Spleen (tissue), 11 donors: ENCODE measurements around the gene EPHB4. TPM values are rescaled to one million over a fixed set of nuclear protein-coding genes. Genes with fewer than 3 reads are reported as not detected.
A peak's percentile ranks its signal among the peaks of the same experiment; 100 is the strongest.

ENCODE experiments used
- DNase-seq: peaks from one replicate; pipeline ENCODE4 v3.0.0-alpha.2; 2020
- H3K27ac ChIP-seq, 8 donors: fragments of 200-600 bp; sonication (generic) in 7 of 8; 1 replicate in 4 of 8; 2 replicates in 4 of 8; pipeline versions ENCODE4 v1.5.0 to v1.8.0; 2016 to 2021; ENCODE audit warnings: inconsistent platforms in 4 of 8, mild to moderate bottlenecking in 4 of 8, moderate library complexity in 1 of 8
- H3K27me3 ChIP-seq, 7 donors: fragments of 200-600 bp; sonication (generic) in 6 of 7; replicated peaks in 1 of 7; 1 replicate in 4 of 7; 2 replicates in 3 of 7; pipeline versions ENCODE4 v1.5.0 to v1.8.0; 2016 to 2021; ENCODE audit warnings: inconsistent platforms in 3 of 7, mild to moderate bottlenecking in 1 of 7
- H3K36me3 ChIP-seq, 6 donors: fragments of 200-600 bp; sonication (generic) in 5 of 6; 1 replicate in 4 of 6; 2 replicates in 2 of 6; pipeline versions ENCODE4 v1.5.0 to v1.8.0; 2016 to 2021; ENCODE audit warnings: inconsistent platforms in 2 of 6
- H3K4me1 ChIP-seq, 6 donors: fragments of 200-600 bp; sonication (generic) in 5 of 6; 1 replicate in 3 of 6; 2 replicates in 3 of 6; pipeline versions ENCODE4 v1.5.0 to v1.8.0; 2016 to 2021; ENCODE audit warnings: inconsistent platforms in 3 of 6
- H3K4me3 ChIP-seq, 8 donors: fragments of 200-600 bp; sonication (generic) in 7 of 8; 1 replicate in 4 of 8; 2 replicates in 4 of 8; pipeline versions ENCODE4 v1.5.0 to v1.8.0; 2016 to 2021; ENCODE audit warnings: inconsistent platforms in 4 of 8, mild to moderate bottlenecking in 4 of 8, moderate library complexity in 2 of 8
- H3K9me3 ChIP-seq, 8 donors: fragments of 200-600 bp; sonication (generic) in 7 of 8; 1 replicate in 4 of 8; 2 replicates in 4 of 8; pipeline versions ENCODE4 v1.5.0 to v1.8.0; 2016 to 2021; ENCODE audit warnings: inconsistent platforms in 4 of 8
- POLR2A ChIP-seq, 3 donors: fragments of 450-650 bp; IDR thresholded peaks; one replicate each; pipeline ENCODE4 v1.5.1; 2017; ENCODE audit warnings: antibody characterized with exemption in 3 of 3, mild to moderate bottlenecking in 1 of 3
- POLR2AphosphoS5 ChIP-seq, 3 donors: sonication (generic); formaldehyde crosslinking; IDR thresholded peaks; one replicate each; pipeline ENCODE4 v1.5.1; 2017; ENCODE audit warnings: antibody characterized with exemption in 3 of 3
- WGBS, 5 donors: extraction: QIAGEN DNeasy Blood & Tissue Kit in 3 of 5; methylation state at CpG; one replicate each; pipeline versions ENCODE4 v1.1.5 to v1.1.7; 2013 to 2018; 5-methylcytosine and 5-hydroxymethylcytosine counted together
- intact Hi-C: fragments of 100-400 bp; cut with DNase I; formaldehyde crosslinking; loops from one replicate; pipeline ENCODE4 v1.15.0; 2023; ENCODE audit warnings: low total_unique reads
- polyA plus RNA-seq, 3 donors: library from polyadenylated mRNA; stranded (reverse); fragments of 200-250 nt; gene quantifications; one replicate each; pipeline ENCODE4 v1.2.1, GENCODE V29; 2013
- total RNA-seq, 7 donors: library from RNA; depleted of rRNA in 3 of 7; stranded (reverse); fragments of >200 nt in 3 of 7; fragmentation: NEBNext Ultra II Directional in 4 of 7; extraction: Animal tissue kit (Norgen Biotek cat#: 25700) in 4 of 7; gene quantifications; one replicate each; pipeline versions ENCODE4 v1.1.0 to v1.2.1, GENCODE V29; 2016 to 2021
- TF ChIP-seq, protein P1 (sequence below), 11 experiments: fragments of 200-600 bp in 7 of 11; fragments of 450-650 bp in 4 of 11; sonication (generic) in 4 of 11; IDR thresholded peaks in 8 of 11; conservative IDR thresholded peaks in 3 of 11; 1 replicate in 7 of 11; 2 replicates in 4 of 11; pipeline versions ENCODE4 v1.4.0 to v1.8.0; 2016 to 2021; ENCODE audit warnings: antibody characterized with exemption in 11 of 11, inconsistent platforms in 4 of 11, mild to moderate bottlenecking in 1 of 11
- donor health status: healthy with polysubstance abuse.
- donor health status: DM: no; HTN: no; CAD: no; lungs with moderate emphysema.
- donor health status: DM: no; HTN: no; CAD: no.
- donor health status: Bipolar disorder and iron deficiency.
- donor health status: healthy.
- donor health status: DM: no; HTN: no; CAD: no.
- donor health status: DM: yes; HTN: yes; CAD: no.

Gene EPHB4
- total and polyA plus RNA-seq, 10 donors: 14.8 to 157 (median 101) TPM

DNA sequence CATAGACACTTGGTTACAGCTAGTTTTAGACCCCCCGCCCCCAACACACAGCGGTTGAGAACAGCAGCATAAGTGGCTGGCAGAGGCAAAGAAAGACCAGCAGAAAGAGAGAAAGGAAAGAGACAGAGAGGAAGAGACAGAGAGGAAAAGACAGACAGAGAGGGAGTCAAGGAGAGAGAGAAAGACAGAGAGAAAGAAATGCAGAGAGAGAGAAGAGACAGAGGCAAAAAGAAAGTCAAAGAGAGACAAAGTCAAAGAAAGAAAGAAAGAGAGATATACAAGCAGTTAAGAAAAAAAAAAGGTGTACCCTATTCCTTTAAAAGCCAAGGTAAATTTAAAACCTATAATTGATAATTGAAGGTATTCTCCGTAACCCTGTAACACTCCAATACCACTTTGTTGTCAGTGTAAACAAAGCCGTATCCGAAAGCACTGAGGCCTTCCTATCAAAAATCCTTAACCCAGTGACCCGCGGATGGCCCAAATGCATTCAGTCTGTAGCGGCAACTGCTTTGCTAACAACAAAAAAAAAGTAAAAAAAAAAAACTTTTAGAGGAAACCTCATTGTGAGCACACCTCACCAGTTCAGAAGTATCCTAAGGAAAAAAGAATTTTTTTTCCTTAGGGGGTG, 13.3 kb upstream of the EPHB4 start:
- Histone ChIP-seq H3K27ac (peak overlapping the region in 1 of 8 donors; percentile 2), H3K27me3 (no peaks in the 10 kb centered on the region), H3K9me3 (no peaks in the 10 kb centered on the region), H3K4me1 (peaks cover 8 to 26% (median 20%) of the 10 kb centered on the region in 6 donors), H3K4me3 (no peak overlapping the region), H3K36me3 (no peaks in the 10 kb centered on the region)
- intact Hi-C loops: no loop called here
- peak; percentile 10 for DNase-seq
- TF ChIP-seq POLR2AphosphoS5 (IDR thresholded peaks at IDR 0.05): no peak
- no peak for TF ChIP-seq POLR2A (IDR thresholded peaks at IDR 0.05)
- TF ChIP-seq, protein P1, sequence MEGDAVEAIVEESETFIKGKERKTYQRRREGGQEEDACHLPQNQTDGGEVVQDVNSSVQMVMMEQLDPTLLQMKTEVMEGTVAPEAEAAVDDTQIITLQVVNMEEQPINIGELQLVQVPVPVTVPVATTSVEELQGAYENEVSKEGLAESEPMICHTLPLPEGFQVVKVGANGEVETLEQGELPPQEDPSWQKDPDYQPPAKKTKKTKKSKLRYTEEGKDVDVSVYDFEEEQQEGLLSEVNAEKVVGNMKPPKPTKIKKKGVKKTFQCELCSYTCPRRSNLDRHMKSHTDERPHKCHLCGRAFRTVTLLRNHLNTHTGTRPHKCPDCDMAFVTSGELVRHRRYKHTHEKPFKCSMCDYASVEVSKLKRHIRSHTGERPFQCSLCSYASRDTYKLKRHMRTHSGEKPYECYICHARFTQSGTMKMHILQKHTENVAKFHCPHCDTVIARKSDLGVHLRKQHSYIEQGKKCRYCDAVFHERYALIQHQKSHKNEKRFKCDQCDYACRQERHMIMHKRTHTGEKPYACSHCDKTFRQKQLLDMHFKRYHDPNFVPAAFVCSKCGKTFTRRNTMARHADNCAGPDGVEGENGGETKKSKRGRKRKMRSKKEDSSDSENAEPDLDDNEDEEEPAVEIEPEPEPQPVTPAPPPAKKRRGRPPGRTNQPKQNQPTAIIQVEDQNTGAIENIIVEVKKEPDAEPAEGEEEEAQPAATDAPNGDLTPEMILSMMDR (IDR thresholded peaks at IDR 0.05 in 8 of 11, conservative IDR thresholded peaks at IDR 0.05 in 3 of 11): no peak
- 71 to 87% (median 77%) methylated on average over 8 of the region's 8 CpGs for WGBS, 5 donors

DNA sequence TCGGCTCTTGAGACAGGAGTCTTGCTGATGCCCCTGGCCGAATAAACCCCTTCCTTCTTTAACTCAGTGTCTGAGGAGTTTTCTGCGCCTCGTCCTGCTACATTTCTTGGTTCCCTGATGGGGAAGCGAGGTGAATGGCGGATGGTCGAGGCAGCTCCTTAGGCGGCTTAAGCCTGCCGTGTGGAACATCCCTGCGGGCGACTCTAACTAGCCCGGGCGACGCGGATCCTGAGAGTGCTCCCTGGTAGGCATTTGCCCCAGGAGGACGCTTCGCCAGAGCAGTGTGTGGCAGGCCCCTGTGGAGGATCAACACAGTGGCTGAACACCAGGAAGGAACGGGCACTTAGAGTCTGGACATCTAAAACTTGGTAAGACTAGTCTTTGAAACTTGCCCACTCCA, 12.0 kb upstream of the EPHB4 start:
- intact Hi-C loops: no loop called here
- Histone ChIP-seq H3K4me1 (peaks cover 8 to 36% (median 23%) of the 10 kb centered on the region in 6 donors), H3K9me3 (no peaks in the 10 kb centered on the region), H3K36me3 (no peaks in the 10 kb centered on the region), H3K27ac (no peak overlapping the region), H3K4me3 (no peak overlapping the region), H3K27me3 (no peaks in the 10 kb centered on the region)
- TF ChIP-seq, protein P1 (IDR thresholded peaks at IDR 0.05 in 8 of 11, conservative IDR thresholded peaks at IDR 0.05 in 3 of 11): no peak
- 96 to 99% (median 96%) methylated on average over 18 of the region's 18 CpGs for WGBS, 5 donors
- DNase-seq: no peak

DNA sequence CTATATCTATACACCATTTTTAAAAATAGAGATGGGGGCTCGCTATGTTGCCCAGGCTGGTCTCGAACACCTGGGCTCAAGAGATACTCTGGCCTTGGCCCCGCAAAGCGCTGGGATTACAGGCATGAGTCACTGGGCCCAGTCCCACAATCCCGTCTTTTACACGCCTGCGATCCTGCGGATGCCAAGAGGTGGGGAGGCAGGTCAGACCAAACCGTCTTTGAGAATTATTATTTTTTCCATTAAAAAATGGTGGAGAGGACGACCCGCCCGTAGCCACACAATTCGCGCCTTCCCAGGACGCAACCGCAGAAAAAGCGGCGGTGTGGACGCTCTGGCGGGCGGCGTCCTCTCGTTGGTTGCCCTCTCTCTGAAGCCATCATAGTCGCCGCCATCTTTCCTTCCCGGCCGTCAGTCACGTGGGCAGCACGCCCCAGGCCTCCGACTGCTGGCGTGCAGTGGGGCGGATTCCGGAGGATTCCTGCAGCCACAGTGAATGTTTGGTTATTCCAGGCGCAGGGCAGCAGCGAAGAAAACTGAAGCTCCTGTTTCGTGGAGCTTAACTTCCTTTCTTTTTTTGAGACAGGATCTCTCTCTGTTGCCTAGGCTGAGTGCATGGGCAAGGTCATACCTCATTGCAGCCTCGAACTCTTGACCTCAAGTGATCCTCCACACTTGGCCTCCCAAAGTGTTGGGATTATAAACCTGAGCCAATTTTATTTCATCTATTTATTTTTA, 9.9 kb upstream of the EPHB4 start:
- TF ChIP-seq POLR2A (IDR thresholded peaks at IDR 0.05): no peak
- TF ChIP-seq, protein P1 (IDR thresholded peaks at IDR 0.05 in 8 of 11, conservative IDR thresholded peaks at IDR 0.05 in 3 of 11): peak in 2 of 11 experiments; percentile 8 to 13
- TF ChIP-seq POLR2AphosphoS5 (IDR thresholded peaks at IDR 0.05): peak; percentile 85 to 91 (median 90)
- Histone ChIP-seq H3K27ac (peak overlapping the region; percentile 49 to 88 (median 84)), H3K4me3 (peak overlapping the region; percentile 14 to 70 (median 35)), H3K36me3 (no peaks in the 10 kb centered on the region), H3K9me3 (no peaks in the 10 kb centered on the region), H3K4me1 (peaks cover 8 to 36% (median 23%) of the 10 kb centered on the region in 6 donors), H3K27me3 (no peaks in the 10 kb centered on the region)
- WGBS, 5 donors: 3 to 11% (median 7%) methylated on average over 34 to 37 of the region's 37 CpGs
- intact Hi-C loops: no loop called here
- DNase-seq: peak; percentile 97

DNA sequence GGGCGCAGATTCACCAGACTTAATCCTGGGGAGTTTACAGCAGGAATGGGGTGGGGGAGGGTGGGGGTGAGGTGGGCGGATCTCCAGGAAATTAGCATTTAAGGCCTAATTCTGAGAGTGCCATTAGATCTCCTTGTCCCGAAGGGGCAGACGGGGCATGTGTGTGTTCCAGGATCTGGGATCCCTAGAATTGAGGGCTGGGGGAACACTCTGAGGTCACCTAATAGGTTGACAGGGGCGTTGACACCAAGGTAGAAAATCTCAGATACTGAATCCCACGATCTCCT, 9.4 kb upstream of the EPHB4 start:
- intact Hi-C loops: no loop called here
- WGBS, 5 donors: 22 to 77% (median 39%) methylated on average over 6 of the region's 6 CpGs
- H3K27ac ChIP-seq: peak overlapping the region; percentile 49 to 88 (median 84)

More for the DNA sequence above, 9.4 kb upstream of the EPHB4 start:
- Histone ChIP-seq H3K4me3 (peak overlapping the region; percentile 14 to 70 (median 35)), H3K4me1 (peaks cover 8 to 36% (median 23%) of the 10 kb centered on the region in 6 donors), H3K9me3 (no peaks in the 10 kb centered on the region), H3K27me3 (no peaks in the 10 kb centered on the region), H3K36me3 (no peaks in the 10 kb centered on the region)
- DNase-seq: no peak
- TF ChIP-seq POLR2A (IDR thresholded peaks at IDR 0.05): no peak
- TF ChIP-seq POLR2AphosphoS5 (IDR thresholded peaks at IDR 0.05): no peak
